ENCODE results near the gene C19orf67. TPM values are rescaled to one million over a fixed set of nuclear protein-coding genes. Genes with fewer than 3 reads are reported as not detected.

The C19orf67 gene
- total and polyA plus RNA-seq, 2 of the 13 experiments (the other 11 are each of a cell fraction or from before 2014, with no cell fraction given), result 0.11 to 0.32 TPM

DNA sequence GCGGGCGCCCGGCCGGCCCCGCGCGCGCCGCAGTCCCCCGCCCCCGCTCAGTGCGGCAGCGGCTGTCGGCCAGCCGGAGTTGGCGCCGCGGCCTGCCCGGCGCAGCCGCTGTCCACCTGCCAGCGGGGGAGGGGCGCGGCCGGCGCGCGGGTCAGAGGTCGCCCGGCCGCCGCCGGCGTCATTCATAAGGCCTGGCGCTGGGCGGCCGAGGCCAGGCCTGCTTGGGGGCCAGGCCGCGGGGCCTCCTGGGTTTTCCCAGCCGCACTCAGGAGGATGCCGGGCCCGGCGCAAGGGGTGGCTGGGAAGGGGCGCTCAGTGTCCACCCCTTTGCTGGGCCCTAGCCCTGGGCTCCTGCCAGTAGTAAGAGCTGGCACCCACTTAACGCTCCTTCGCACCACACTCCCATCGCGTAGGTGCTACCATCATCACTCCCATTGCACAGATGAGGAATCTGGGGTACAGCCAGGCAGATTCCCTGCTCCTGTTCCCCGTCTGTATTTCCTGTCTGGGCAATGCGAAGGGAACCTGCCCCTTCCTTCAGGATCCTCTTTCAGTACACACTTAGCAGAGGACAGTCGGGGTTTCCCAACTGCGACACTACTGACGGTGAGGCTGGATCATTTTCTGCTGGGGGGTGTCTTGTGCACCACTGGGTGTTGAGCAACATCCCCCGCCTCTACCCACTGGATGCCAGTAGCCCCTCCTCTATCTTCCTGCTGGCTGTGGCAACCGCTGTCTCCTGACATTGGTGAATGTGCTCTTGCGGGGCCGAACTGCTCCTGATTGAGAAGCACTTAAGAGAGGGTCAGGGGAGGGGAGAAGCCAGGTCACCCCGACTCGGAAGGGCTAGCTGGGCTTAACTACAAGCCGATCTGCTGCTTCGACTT lies 32.8 kb upstream of the C19orf67 start (continued):
- TF ChIP-seq PAWR (CRISPR knock-in tag; IDR thresholded peaks at IDR 0.05; ENCODE audit: borderline replicate concordance), result no peak
- TF ChIP-seq, protein P1, sequence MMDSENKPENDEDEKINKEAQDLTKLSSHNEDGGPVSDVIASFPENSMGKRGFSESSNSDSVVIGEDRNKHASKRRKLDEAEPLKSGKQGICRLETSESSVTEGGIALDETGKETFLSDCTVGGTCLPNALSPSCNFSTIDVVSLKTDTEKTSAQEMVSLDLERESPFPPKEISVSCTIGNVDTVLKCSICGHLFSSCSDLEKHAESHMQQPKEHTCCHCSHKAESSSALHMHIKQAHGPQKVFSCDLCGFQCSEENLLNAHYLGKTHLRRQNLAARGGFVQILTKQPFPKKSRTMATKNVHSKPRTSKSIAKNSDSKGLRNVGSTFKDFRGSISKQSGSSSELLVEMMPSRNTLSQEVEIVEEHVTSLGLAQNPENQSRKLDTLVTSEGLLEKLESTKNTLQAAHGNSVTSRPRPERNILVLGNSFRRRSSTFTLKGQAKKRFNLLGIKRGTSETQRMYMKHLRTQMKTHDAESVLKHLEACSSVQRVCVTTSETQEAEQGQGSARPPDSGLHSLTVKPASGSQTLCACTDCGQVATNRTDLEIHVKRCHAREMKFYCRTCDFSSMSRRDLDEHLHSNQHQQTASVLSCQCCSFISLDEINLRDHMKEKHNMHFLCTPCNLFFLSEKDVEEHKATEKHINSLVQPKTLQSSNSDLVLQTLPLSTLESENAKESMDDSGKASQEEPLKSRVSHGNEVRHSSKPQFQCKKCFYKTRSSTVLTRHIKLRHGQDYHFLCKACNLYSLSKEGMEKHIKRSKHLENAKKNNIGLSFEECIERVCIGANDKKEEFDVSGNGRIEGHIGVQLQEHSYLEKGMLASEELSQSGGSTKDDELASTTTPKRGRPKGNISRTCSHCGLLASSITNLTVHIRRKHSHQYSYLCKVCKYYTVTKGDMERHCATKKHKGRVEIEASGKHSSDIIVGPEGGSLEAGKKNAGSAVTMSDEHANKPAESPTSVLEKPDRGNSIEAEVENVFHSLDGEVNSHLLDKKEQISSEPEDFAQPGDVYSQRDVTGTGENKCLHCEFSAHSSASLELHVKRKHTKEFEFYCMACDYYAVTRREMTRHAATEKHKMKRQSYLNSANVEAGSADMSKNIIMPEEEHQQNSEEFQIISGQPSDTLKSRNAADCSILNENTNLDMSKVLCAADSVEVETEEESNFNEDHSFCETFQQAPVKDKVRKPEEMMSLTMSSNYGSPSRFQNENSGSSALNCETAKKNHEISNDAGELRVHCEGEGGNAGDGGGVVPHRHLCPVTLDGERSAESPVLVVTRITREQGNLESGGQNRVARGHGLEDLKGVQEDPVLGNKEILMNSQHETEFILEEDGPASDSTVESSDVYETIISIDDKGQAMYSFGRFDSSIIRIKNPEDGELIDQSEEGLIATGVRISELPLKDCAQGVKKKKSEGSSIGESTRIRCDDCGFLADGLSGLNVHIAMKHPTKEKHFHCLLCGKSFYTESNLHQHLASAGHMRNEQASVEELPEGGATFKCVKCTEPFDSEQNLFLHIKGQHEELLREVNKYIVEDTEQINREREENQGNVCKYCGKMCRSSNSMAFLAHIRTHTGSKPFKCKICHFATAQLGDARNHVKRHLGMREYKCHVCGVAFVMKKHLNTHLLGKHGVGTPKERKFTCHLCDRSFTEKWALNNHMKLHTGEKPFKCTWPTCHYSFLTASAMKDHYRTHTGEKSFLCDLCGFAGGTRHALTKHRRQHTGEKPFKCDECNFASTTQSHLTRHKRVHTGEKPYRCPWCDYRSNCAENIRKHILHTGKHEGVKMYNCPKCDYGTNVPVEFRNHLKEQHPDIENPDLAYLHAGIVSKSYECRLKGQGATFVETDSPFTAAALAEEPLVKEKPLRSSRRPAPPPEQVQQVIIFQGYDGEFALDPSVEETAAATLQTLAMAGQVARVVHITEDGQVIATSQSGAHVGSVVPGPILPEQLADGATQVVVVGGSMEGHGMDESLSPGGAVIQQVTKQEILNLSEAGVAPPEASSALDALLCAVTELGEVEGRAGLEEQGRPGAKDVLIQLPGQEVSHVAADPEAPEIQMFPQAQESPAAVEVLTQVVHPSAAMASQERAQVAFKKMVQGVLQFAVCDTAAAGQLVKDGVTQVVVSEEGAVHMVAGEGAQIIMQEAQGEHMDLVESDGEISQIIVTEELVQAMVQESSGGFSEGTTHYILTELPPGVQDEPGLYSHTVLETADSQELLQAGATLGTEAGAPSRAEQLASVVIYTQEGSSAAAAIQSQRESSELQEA (CRISPR knock-in tag; IDR thresholded peaks at IDR 0.05; ENCODE audit: not compliant biosample characterization), result peak; percentile 53
- no peak for TF ChIP-seq NFIB (CRISPR knock-in tag; IDR thresholded peaks at IDR 0.05; ENCODE audit: borderline replicate concordance)
- TF ChIP-seq, protein P2, sequence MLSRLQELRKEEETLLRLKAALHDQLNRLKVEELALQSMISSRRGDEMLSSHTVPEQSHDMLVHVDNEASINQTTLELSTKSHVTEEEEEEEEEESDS (CRISPR knock-in tag; IDR thresholded peaks at IDR 0.05; ENCODE audit: borderline replicate concordance), result no peak
- TF ChIP-seq ZNF790 (CRISPR knock-in tag; IDR thresholded peaks at IDR 0.05; ENCODE audit: borderline replicate concordance), result no peak
- TF ChIP-seq, protein P3, sequence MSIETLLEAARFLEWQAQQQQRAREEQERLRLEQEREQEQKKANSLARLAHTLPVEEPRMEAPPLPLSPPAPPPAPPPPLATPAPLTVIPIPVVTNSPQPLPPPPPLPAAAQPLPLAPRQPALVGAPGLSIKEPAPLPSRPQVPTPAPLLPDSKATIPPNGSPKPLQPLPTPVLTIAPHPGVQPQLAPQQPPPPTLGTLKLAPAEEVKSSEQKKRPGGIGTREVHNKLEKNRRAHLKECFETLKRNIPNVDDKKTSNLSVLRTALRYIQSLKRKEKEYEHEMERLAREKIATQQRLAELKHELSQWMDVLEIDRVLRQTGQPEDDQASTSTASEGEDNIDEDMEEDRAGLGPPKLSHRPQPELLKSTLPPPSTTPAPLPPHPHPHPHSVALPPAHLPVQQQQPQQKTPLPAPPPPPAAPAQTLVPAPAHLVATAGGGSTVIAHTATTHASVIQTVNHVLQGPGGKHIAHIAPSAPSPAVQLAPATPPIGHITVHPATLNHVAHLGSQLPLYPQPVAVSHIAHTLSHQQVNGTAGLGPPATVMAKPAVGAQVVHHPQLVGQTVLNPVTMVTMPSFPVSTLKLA (IDR thresholded peaks at IDR 0.05), result no peak
- peak; percentile 26; the same call in 1 of the 2 replicates for TF ChIP-seq GATAD2A (CRISPR knock-in tag; IDR thresholded peaks at IDR 0.05)
- TF ChIP-seq ATF7 (IDR thresholded peaks at IDR 0.05), result no peak
- TF ChIP-seq ATF7 (CRISPR knock-in tag; IDR thresholded peaks at IDR 0.05), result no peak
- TF ChIP-seq, protein P4, sequence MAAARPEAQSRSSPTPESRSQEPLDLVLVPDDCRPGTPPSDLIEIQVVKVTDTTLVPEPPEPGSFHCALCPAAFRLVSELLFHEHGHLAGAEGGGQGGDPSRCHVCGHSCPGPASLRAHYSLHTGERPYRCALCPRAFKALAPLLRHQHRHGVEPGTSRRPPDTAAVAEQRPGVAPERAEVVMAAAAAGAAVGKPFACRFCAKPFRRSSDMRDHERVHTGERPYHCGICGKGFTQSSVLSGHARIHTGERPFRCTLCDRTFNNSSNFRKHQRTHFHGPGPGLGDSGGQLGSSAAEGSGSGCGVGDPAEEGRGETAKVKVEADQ (CRISPR knock-in tag; IDR thresholded peaks at IDR 0.05; ENCODE audit: borderline replicate concordance), result no peak
- no peak for TF ChIP-seq JUN (CRISPR knock-in tag; IDR thresholded peaks at IDR 0.05)
- TF ChIP-seq, protein P5, sequence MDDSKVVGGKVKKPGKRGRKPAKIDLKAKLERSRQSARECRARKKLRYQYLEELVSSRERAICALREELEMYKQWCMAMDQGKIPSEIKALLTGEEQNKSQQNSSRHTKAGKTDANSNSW (CRISPR knock-in tag; IDR thresholded peaks at IDR 0.05; ENCODE audit: borderline replicate concordance), result peak; percentile 86; the same call in 1 of the 2 replicates
- TF ChIP-seq ZNF614 (CRISPR knock-in tag; IDR thresholded peaks at IDR 0.05; ENCODE audit: borderline replicate concordance), result 0 out of 2 replicates have a peak, but pooled peaks have one; percentile 23
- TF ChIP-seq ZFYVE20 (CRISPR knock-in tag; IDR thresholded peaks at IDR 0.05; ENCODE audit: borderline replicate concordance, low read depth), result no peak
- TF ChIP-seq JARID2 (CRISPR knock-in tag; IDR thresholded peaks at IDR 0.05; ENCODE audit: insufficient replicate concordance), result no peak
